HCT116 (cell line): Measurements from ENCODE around the gene LAIR1. TPM values are rescaled to one million over a fixed set of nuclear protein-coding genes. Genes with fewer than 3 reads are reported as not detected.

Source experiments
- ATAC-seq: fragments of 200-7000 bp; cut with Tn5 transposase; 2 replicates; pipeline ENCODE4 v1.9.1; 2020; ENCODE audit warnings: mild to moderate bottlenecking, moderate library complexity
- BruUV-seq: library from RNA; stranded (reverse); fragments of 400-500 nt; replicated peaks from 2 replicates; lab custom pipeline; 2021; lab: Mats Ljungman, UMichigan
- CTCF ChIA-PET: fragments of 300-600 bp; sonication (Branson Sonifier 250); formaldehyde crosslinking; loops from one replicate; lab custom pipeline; 2021; ENCODE audit warnings: antibody characterized with exemption; lab: Charles Lee
- POLR2A ChIA-PET: fragments of 300-600, 350-600 bp; sonication (Branson Sonifier 250); formaldehyde crosslinking; loops from one replicate; lab custom pipeline; 2021; ENCODE audit warnings: antibody characterized with exemption; lab: Charles Lee
- RAD21 ChIA-PET, 2 experiments: fragments of 300-600 bp; sonication (Branson Sonifier 250); formaldehyde crosslinking; loops; one replicate each; lab custom pipeline; 2023; ENCODE audit warnings: low total read pairs in 2 of 2; ENCODE audit not compliant: uncharacterized antibody in 2 of 2, unreplicated experiment in 2 of 2, low non-redundant PET in 1 of 2; lab: Charles Lee
- DNase-seq: peaks from one replicate; pipeline ENCODE4 v3.0.0-alpha.2; 2010; ENCODE audit warnings: low read depth, low spot score
- H2AFZ ChIP-seq: fragments of 200-600 bp; shearing (Covaris generic), sonication (generic); 2 replicates; pipeline ENCODE4 v1.6.1; 2017; ENCODE audit warnings: low read depth, mixed run types, mixed read lengths, antibody characterized with exemption, low read length; ENCODE audit not compliant: poor library complexity, severe bottlenecking
- H3K27ac ChIP-seq: 2 replicates; pipeline ENCODE4 v1.5.1; 2012; ENCODE audit warnings: low read depth, low read length
- H3K27me3 ChIP-seq: fragments of 200-600 bp; sonication (generic); 2 replicates; pipeline ENCODE4 v1.6.1; 2016; ENCODE audit warnings: mixed run types, low read length, mixed read lengths; ENCODE audit not compliant: insufficient read depth
- H3K36me3 ChIP-seq, 2 experiments: fragments of 200-500 bp in 1 of 2; fragments of 200-600 bp in 1 of 2; sonication (Bioruptor generic) in 1 of 2; sonication (generic) in 1 of 2; 2 replicates each; pipeline versions ENCODE4 v1.5.1 to v1.6.1; 2014 to 2016; ENCODE audit warnings: low read length in 2 of 2, inconsistent platforms in 1 of 2, mixed read lengths in 1 of 2, mixed run types in 1 of 2; ENCODE audit not compliant: insufficient read depth in 2 of 2, control insufficient read depth in 1 of 2
- H3K4me1 ChIP-seq, 2 experiments: fragments of 200-600 bp in 1 of 2; sonication (generic) in 1 of 2; 2 replicates each; pipeline versions ENCODE4 v1.5.1 to v1.6.1; 2012 to 2017; ENCODE audit warnings: low read length in 2 of 2, inconsistent platforms in 1 of 2, mild to moderate bottlenecking in 1 of 2, mixed read lengths in 1 of 2, mixed run types in 1 of 2, moderate library complexity in 1 of 2; ENCODE audit not compliant: insufficient read depth in 2 of 2, control insufficient read depth in 1 of 2
- H3K4me2 ChIP-seq: fragments of 200-600 bp; sonication (generic); 2 replicates; pipeline ENCODE4 v1.6.1; 2017; ENCODE audit warnings: mixed run types, low read length, mixed read lengths
- H3K4me3 ChIP-seq, 2 experiments: fragments of 200-600 bp in 1 of 2; sonication (generic) in 1 of 2; replicated peaks in 1 of 2; 2 replicates each; pipeline ENCODE4 v1.5.1; 2011 to 2016; ENCODE audit warnings: low read length in 2 of 2, control low read depth in 1 of 2, low read depth in 1 of 2, mild to moderate bottlenecking in 1 of 2, mixed read lengths in 1 of 2, mixed run types in 1 of 2
- H3K79me2 ChIP-seq: fragments of 200-600 bp; sonication (generic); 2 replicates; pipeline ENCODE4 v1.6.1; 2017; ENCODE audit warnings: mild to moderate bottlenecking, mixed run types, low read length, moderate library complexity, mixed read lengths; ENCODE audit not compliant: insufficient read depth
- H3K9ac ChIP-seq: fragments of 200-600 bp; sonication (generic); 2 replicates; pipeline ENCODE4 v1.6.1; 2016; ENCODE audit warnings: low read length, mixed read lengths
- H3K9me2 ChIP-seq: fragments of 200-600 bp; sonication (generic), shearing (Covaris generic); 2 replicates; pipeline ENCODE4 v1.6.1; 2017; ENCODE audit warnings: mixed run types, mild to moderate bottlenecking, moderate library complexity; ENCODE audit not compliant: insufficient read depth
- H3K9me3 ChIP-seq, 2 experiments: fragments of 200-500 bp in 1 of 2; fragments of 200-600 bp in 1 of 2; sonication (Bioruptor generic) in 1 of 2; sonication (generic) in 1 of 2; 2 replicates each; pipeline ENCODE4 v1.6.1; 2014 to 2017; ENCODE audit warnings: low read length in 2 of 2, mixed read lengths in 2 of 2, inconsistent platforms in 1 of 2, low read depth in 1 of 2, mild to moderate bottlenecking in 1 of 2, mixed run types in 1 of 2, moderate library complexity in 1 of 2; ENCODE audit not compliant: control insufficient read depth in 1 of 2, insufficient read depth in 1 of 2
- H4K20me1 ChIP-seq: fragments of 200-600 bp; sonication (generic), shearing (Covaris generic); 2 replicates; pipeline ENCODE4 v1.6.1; 2017; ENCODE audit warnings: mixed run types, mild to moderate bottlenecking, moderate library complexity; ENCODE audit not compliant: insufficient read depth
- CBX3 ChIP-seq: IDR thresholded peaks from 2 replicates; pipeline ENCODE4 v1.6.1; 2012; ENCODE audit warnings: low read depth
- CEBPB ChIP-seq: IDR thresholded peaks from 2 replicates; pipeline ENCODE4 v1.6.1; 2012; ENCODE audit warnings: low read depth
- CTCF ChIP-seq, 3 experiments: fragments of 200-600 bp in 1 of 3; sonication (generic) in 1 of 3; IDR thresholded peaks in 2 of 3; conservative IDR thresholded peaks in 1 of 3; 2 replicates each; pipeline ENCODE4 v1.5.1; 2012 to 2017; ENCODE audit warnings: low read depth in 2 of 3, low read length in 2 of 3, antibody characterized with exemption in 1 of 3, borderline replicate concordance in 1 of 3, control low read depth in 1 of 3, mild to moderate bottlenecking in 1 of 3, mixed read lengths in 1 of 3, mixed run types in 1 of 3, moderate library complexity in 1 of 3; ENCODE audit not compliant: insufficient read depth in 1 of 3
- EGR1 ChIP-seq: IDR thresholded peaks from 2 replicates; pipeline ENCODE4 v1.6.1; 2012; ENCODE audit warnings: low read depth
- ELF1 ChIP-seq: IDR thresholded peaks from 2 replicates; pipeline ENCODE4 v1.6.1; 2012; ENCODE audit warnings: low read depth, borderline replicate concordance
- EZH2 ChIP-seq: fragments of 200-600 bp; sonication (generic); IDR thresholded peaks from 2 replicates; pipeline ENCODE4 v1.6.1; 2017; ENCODE audit warnings: antibody characterized with exemption, mixed run types
- EZH2phosphoT487 ChIP-seq: fragments of 200-600 bp; IDR thresholded peaks from 2 replicates; pipeline ENCODE4 v1.6.1; 2018; ENCODE audit warnings: antibody characterized with exemption, borderline replicate concordance
- JUND ChIP-seq: IDR thresholded peaks from 2 replicates; pipeline ENCODE4 v1.6.1; 2012
- POLR2AphosphoS5 ChIP-seq: IDR thresholded peaks from 2 replicates; pipeline ENCODE4 v1.6.1; 2011; ENCODE audit warnings: mild to moderate bottlenecking, low read depth, low read length, moderate library complexity
- RAD21 ChIP-seq: IDR thresholded peaks from 2 replicates; pipeline ENCODE4 v1.6.1; 2012; ENCODE audit warnings: low read depth, mild to moderate bottlenecking
- REST ChIP-seq: IDR thresholded peaks from 2 replicates; pipeline ENCODE4 v1.6.1; 2012; ENCODE audit warnings: low read depth
- SIN3A ChIP-seq: IDR thresholded peaks from 2 replicates; pipeline ENCODE4 v1.6.1; 2012; ENCODE audit warnings: low read depth
- SP1 ChIP-seq: IDR thresholded peaks from 2 replicates; pipeline ENCODE4 v1.6.1; 2012; ENCODE audit warnings: low read depth
- YY1 ChIP-seq: IDR thresholded peaks from 2 replicates; pipeline ENCODE4 v1.6.1; 2011; ENCODE audit warnings: low read length, low read depth, moderate library complexity, mild to moderate bottlenecking; ENCODE audit not compliant: insufficient replicate concordance; ENCODE audit errors: extremely low read depth
- ZBTB33 ChIP-seq: IDR thresholded peaks from 2 replicates; pipeline ENCODE4 v1.6.1; 2011; ENCODE audit warnings: mild to moderate bottlenecking, low read length, moderate library complexity; ENCODE audit not compliant: insufficient replicate concordance; ENCODE audit errors: extremely low read depth
- ZFX ChIP-seq: fragments of 450-650 bp; IDR thresholded peaks from 2 replicates; pipeline ENCODE4 v1.6.1; 2017
- ZNF274 ChIP-seq: fragments of 200-500 bp; sonication (Bioruptor generic); IDR thresholded peaks from 2 replicates; pipeline ENCODE4 v1.6.1; 2014; ENCODE audit warnings: mild to moderate bottlenecking, low read depth, low read length, inconsistent platforms
- intact Hi-C: fragments of 100-400 bp; cut with micrococcal nuclease; formaldehyde crosslinking; loops from 2 replicates; pipeline ENCODE4 v1.10.0; 2022
- total RNA-seq: library from RNA; stranded (reverse); gene quantifications from one replicate; pipeline ENCODE4 v1.2.1, GENCODE V29; 2021; ENCODE audit not compliant: unreplicated experiment

The LAIR1 gene
- total RNA-seq, 1 experiment from 2014 or later, result 0.89 TPM

GRCh38 chr19:54393381-54393780 lies 28.6 kb upstream of the LAIR1 start (continued):
- TF ChIP-seq ZBTB33 (no peak), EGR1 (no peak), ZFX (no peak), CTCF (IDR thresholded peaks at IDR 0.05 in 2 of 3, conservative IDR thresholded peaks at IDR 0.05 in 1 of 3; ENCODE audit: borderline replicate concordance in 1 of 3, insufficient read depth in 1 of 3, low read depth in 2 of 3, low read length in 2 of 3) (no peak), YY1 (no peak), ZNF274 (no peak)

- Histone ChIP-seq H3K4me2 (peak overlapping the region; percentile 40), H2AFZ (no peak overlapping the region), H3K9me3 (no peaks in the 10 kb centered on the region), H3K4me3 (no peak overlapping the region), H3K9ac (no peak overlapping the region), H3K9me2 (no peaks in the 10 kb centered on the region), H3K27me3 (peaks cover 12% of the 10 kb centered on the region; the same call in 1 of the 2 replicates), H3K27ac (no peak overlapping the region), H3K36me3 (no peaks in the 10 kb centered on the region), H3K4me1 (peaks cover 7 to 14% of the 10 kb centered on the region in 2 experiments; a peak in 3 of 4 replicates), H4K20me1 (no peaks in the 10 kb centered on the region)
- DNase-seq (no peak), ATAC-seq (peak; percentile 12; the same call in 1 of the 2 replicates)
- intact Hi-C loops, result loop anchor here (5.0 kb wide), 1 partner anchor 160 kb away; no protein-coding TSS in a partner anchor
- TF ChIP-seq SIN3A (no peak), ZFX (no peak), CEBPB (no peak), YY1 (no peak), CBX3 (no peak), REST (no peak), RAD21 (no peak), ELF1 (no peak), EGR1 (no peak), EZH2phosphoT487 (no peak), EZH2 (no peak), JUND (no peak), SP1 (no peak), POLR2AphosphoS5 (no peak)
- TF ChIP-seq, all 23 proteins: peak for 0
- ChIA-PET CTCF (interaction anchor here (0.8 to 2.9 kb wide), 15 partner anchors 9 to 599 kb away, joined by 3 to 17 read pairs (median 4); partner anchors contain the start of genes LENG8, MBOAT7, PRPF31 and TFPT), RAD21 (interaction anchor here in 1 of 2 experiments (0.5 kb wide), 2 partner anchors 45 to 280 kb away, joined by 3 to 4 read pairs; no protein-coding TSS in a partner anchor), POLR2A (interaction anchor here (0.8 to 1.6 kb wide), 2 partner anchors 47 to 56 kb away, joined by 3 to 6 read pairs; no protein-coding TSS in a partner anchor)
- H3K79me2 ChIP-seq, result no peaks in the 10 kb centered on the region
- no TSS peak for BruUV-seq
Measured at GRCh38 chr19:54392105-54392504, 27.4 kb upstream of the LAIR1 start.
